GM12892 (cell line): ENCODE measurements around the gene SOX13.

Experiments
- POLR2AphosphoS5 ChIP-seq: IDR thresholded peaks from 2 replicates; pipeline ENCODE4 v1.6.1; 2011; ENCODE audit warnings: low read depth, low read length, control low read depth
- TAF1 ChIP-seq: IDR thresholded peaks from 2 replicates; pipeline ENCODE4 v1.6.1; 2011; ENCODE audit warnings: low read depth, mild to moderate bottlenecking, control low read depth, low read length, borderline replicate concordance

- TF ChIP-seq TAF1 (no peak), POLR2AphosphoS5 (no peak)
These were observed 18.2 kb downstream of the SOX13 start for GRCh38 chr1:204091066-204091465.
